Motor neuron (in vitro differentiated cells): ENCODE results near the gene ATXN7L2. TPM values are rescaled to one million over a fixed set of nuclear protein-coding genes. Genes with fewer than 3 reads are reported as not detected.
"Not testable (repeated sequence)": the region's sequence is repeated elsewhere in the genome, so short reads cannot be mapped to it uniquely, and the experiment has no call there.

Source experiments
- ATAC-seq, 8 experiments: fragments of 200-7000 bp; cut with Tn5 transposase; replicated peaks in 6 of 8; 2 replicates each; pipeline ENCODE4 v1.8.0; 2021; ENCODE audit warnings: mild to moderate bottlenecking in 8 of 8, moderate library complexity in 8 of 8
- H3K27ac ChIP-seq, 2 donors: fragments of 250-450 bp; sonication (Bioruptor Pico); 2 replicates each; pipeline ENCODE4 v1.9.0; 2021; ENCODE audit warnings: antibody characterized with exemption in 2 of 2, mild to moderate bottlenecking in 2 of 2, moderate library complexity in 1 of 2
- H3K4me1 ChIP-seq, 2 donors: fragments of 250-450 bp; sonication (Bioruptor Pico); replicated peaks in 1 of 2; 2 replicates each; pipeline ENCODE4 v1.6.1; 2021; ENCODE audit warnings: antibody characterized with exemption in 2 of 2, mild to moderate bottlenecking in 2 of 2, moderate library complexity in 1 of 2
- H3K4me3 ChIP-seq, 5 donors: fragments of 250-450 bp; sonication (Bioruptor Pico); 2 replicates each; pipeline ENCODE4 v1.9.0; 2021; ENCODE audit warnings: antibody characterized with exemption in 5 of 5, mild to moderate bottlenecking in 5 of 5, moderate library complexity in 4 of 5
- WGBS, 10 experiments: fragments of 450-650 bp; shearing (Covaris generic); methylation state at CpG; one replicate each; pipeline ENCODE4 v1.0.0; 2022; 5-methylcytosine and 5-hydroxymethylcytosine counted together
- in situ Hi-C, 9 experiments: fragments of 400-800 bp; cut with MboI; loops; one replicate each; pipeline ENCODE4 v1.15.0; 2021; ENCODE audit warnings: low sequenced_read_pairs in 9 of 9, low pct_unique_long_range_greater_than_20kb in 2 of 9; ENCODE audit not compliant: unreplicated experiment in 9 of 9
- total RNA-seq, 8 experiments: library from RNA; unstranded; fragments of 300-600 nt; gene quantifications; 2 replicates each; pipeline versions ENCODE4 v1.2.3 to v1.2.4, GENCODE V29; 2022

The ATXN7L2 gene, protein sequence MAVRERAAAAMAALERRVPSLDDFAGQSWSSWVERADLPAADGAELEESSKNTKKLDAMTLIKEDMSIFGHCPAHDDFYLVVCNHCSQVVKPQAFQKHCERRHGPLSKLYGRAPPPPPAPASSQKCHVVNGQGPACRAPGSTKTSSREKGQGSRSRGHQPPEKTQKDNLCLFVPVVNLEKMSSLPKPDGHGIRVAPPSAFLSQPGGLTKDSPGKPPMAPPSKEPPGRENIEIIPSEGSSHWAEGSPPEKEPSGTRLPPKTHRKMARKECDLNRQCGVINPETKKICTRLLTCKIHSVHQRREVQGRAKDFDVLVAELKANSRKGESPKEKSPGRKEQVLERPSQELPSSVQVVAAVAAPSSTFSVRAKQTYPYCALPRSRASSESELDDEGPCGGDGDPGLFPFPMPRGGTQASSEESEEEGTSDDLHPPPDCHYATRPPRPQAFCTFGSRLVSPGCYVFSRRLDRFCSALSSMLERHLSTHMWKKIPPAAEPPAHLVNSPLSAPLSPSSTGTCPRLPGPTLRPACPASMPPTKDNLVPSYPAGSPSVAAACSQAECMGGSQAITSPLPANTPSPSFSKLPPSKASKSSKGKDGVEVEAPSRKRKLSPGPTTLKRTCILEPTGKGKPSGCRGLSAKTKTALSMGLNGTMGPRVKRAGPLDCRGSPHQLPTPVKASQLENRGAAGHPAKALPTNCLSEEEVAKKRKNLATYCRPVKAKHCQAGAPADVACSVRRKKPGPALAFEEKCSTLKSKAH
- total RNA-seq: 10 to 100 TPM in 4 of 8 experiments, 1 to 10 TPM in 4; 3.7 to 20.1 (median 9.8) TPM

DNA sequence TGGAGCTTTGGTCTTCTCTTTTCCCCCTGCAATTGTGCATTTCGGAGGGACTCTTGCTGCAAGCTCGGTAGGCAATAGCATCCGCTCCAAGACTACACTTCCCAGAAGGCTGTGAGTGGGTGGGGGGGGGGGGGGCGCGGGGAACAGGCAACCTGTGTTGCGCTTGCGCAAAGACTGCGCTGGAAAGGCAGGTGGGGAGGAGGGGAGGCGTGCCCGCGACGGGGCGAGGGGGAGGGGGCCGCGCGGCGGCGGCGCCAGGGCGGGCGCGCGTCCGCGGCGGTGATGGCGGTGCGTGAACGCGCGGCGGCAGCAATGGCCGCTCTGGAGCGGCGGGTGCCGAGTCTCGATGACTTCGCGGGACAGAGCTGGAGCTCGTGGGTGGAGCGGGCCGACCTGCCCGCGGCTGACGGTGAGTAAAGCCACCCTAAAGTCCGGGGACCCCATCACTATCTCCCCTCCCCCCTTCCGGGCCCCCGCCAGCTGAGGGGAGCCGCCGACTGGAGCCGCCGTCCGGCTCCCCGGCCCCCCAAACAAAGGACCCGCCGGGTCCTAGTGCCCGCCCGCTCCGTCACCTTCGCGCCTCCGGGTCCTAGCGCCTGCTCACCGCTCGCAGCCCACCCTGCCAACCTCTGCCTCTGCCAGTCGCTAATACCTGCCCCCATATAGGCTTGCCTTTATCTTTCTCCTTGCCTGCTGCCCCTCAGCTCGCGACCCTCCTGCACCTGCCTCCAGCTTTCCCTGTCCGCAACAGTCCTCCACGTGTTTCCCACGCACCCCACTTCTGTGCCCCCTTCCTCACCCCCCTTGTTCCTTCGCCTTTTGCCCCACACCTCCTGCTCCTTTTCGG is at the start of gene ATXN7L2:
Gene ATXN7L2, plus strand, starts transcription at position 234 of the 847 bp plus-strand sequence. Its CDS starts 49 bp downstream, at position 283.
- WGBS, 10 experiments: 0% methylated on average over 2 of the region's 73 CpGs; no CpG with 5 or more reads in 8 of the 10 experiments
- Histone ChIP-seq H3K27ac (peak within 1 kb of the TSS; percentile 99 to 100), H3K4me1 (peaks cover 15 to 17% of the 10 kb centered on the region in 2 donors), H3K4me3 (peak within 1 kb of the TSS; percentile 87 to 100 (median 96))
- peak; percentile 76 to 84 (median 79) for ATAC-seq
- in situ Hi-C loops: no loop called here

DNA sequence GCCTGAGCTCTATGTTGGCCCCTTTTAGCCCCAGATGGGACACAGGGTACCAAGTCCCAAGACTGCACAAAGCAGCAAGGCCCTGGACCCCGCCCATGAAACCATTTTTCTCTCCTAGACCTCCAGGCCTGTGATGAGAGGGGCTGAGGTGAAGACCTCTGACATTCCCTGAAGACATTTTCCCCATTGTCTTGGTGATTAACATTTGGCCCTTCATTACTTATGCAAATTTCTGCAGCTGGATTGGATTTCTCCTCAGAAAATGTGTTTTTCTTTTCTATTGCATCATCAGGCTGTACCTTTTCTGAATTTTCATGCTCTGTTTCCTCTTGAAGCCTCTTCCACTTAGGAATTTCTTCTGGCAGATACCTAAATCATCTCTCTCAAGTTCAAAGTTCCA is 49.2 kb upstream of the ATXN7L2 start:
- 14 to 100% (median 89%) methylated on average over 1 of the region's 1 CpG; no CpG with 5 or more reads in 3 of the 10 experiments for whole genome bisulfite sequencing, 10 experiments
- Histone ChIP-seq H3K4me1 (peaks cover 0 to 4% of the 10 kb centered on the region in 2 donors), H3K4me3 (no peak overlapping the region), H3K27ac (no peak overlapping the region)
- in situ Hi-C loops: no loop called here
- ATAC-seq: no peak

DNA sequence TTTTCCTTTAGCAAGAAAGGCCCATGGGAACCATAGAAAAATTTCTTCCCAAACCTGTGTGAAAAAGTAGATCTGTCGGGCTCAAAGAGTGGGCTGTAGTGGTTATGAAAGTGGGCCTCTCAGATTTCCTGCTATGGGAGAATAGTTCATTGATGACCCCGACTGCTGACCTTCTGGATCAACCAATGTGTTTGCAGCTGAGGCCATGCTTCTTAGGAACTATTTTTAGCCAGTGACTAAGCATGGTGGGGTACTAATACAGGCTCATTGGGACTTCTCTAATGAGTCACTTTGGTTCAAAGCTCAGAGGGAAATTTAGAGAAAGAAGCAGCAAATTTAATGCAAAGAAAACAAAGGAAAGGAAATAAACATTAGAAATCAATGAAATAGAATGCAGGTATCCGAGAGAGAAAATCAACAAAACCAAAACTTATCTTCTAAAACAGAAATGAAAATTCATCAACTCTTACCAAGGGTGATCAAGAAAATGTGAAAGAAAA is 44.9 kb upstream of the ATXN7L2 start:
- H3K4me3 ChIP-seq: no peak overlapping the region
- H3K4me1 ChIP-seq: peaks cover 0 to 4% of the 10 kb centered on the region in 2 donors
- in situ Hi-C loops: no loop called here
- H3K27ac ChIP-seq: peak overlapping the region; percentile 23 to 31
- 13 to 93% (median 69%) methylated on average over 2 to 3 of the region's 3 CpGs for WGBS, 10 experiments
- peak in 7 of 8 experiments; percentile 81 to 100 (median 99) for ATAC-seq

DNA sequence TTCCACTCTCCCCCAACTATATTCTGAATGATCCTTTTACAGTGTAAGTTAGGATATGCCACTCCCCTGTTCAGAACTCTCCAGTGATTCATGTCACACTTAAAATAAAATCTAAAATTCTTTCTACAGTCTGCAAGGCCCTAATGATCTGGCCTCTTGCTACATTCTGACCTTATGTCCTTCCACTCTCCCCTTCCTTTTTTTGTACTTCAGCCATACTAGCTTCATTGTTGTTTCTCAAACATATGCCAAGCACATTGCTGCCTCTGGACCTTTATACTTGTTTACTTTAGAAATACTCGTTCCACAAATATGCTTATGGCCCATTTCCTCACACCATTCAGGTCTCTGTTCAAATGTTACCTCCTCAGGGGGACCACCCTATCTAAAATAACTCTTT is 42.6 kb upstream of the ATXN7L2 start:
- 0 to 60% (median 22%) methylated on average over 1 of the region's 1 CpG; no CpG with 5 or more reads in 4 of the 10 experiments for WGBS, 10 experiments
- no peak overlapping the region for H3K4me3 ChIP-seq
- in situ Hi-C loops: no loop called here
- H3K4me1 ChIP-seq: peaks cover 0 to 4% of the 10 kb centered on the region in 2 donors
- H3K27ac ChIP-seq: no peak overlapping the region
- peak in 3 of 8 experiments; percentile 34 to 59 (median 40) for ATAC-seq

DNA sequence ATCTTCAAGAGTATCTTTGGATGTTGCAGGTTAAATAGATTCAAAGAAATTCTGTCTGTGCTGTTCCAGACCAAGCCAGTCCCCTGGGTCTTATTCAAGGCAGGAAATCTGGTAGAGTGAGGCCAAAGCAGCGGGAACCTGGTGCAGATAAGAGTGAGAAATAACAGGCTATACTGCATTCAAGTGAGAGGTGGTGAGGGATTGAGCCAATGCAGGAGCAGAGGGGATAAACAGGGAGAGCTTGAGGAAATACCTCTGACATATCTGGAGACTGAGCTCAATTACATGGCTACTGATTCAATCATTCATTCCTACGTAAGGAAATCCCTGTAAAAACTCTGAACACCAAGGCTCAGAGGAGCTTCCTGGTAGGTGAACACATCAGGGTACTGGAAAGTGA is 40.2 kb upstream of the ATXN7L2 start:
- in situ Hi-C loops: no loop called here
- 29 to 80% (median 71%) methylated on average over 1 to 2 of the region's 2 CpGs; no CpG with 5 or more reads in 3 of the 10 experiments for WGBS, 10 experiments
- Histone ChIP-seq H3K4me3 (no peak overlapping the region), H3K4me1 (peaks cover 0 to 3% of the 10 kb centered on the region in 2 donors), H3K27ac (no peak overlapping the region)
- no peak for ATAC-seq

DNA sequence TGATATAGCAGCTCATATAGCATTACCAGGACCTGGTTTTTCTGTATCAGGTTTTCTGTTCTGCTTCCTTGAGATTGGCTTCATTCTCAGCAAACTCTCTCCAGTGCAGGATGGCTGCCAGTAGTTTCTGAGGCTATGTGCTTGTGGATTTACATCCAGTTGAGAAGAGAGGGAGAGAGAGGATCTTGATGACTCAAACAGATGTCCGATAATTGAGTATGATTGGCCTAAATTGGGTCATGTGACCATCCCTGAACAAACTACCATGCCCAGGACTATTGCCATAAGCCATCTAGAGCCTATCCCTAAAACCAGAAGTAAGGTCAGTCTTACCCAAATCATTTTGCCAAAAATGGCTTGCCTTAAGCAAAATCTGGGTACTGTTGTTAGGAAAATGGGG is 39.4 kb upstream of the ATXN7L2 start:
- in situ Hi-C loops: no loop called here
- Histone ChIP-seq H3K4me3 (no peak overlapping the region), H3K4me1 (no peaks in the 10 kb centered on the region), H3K27ac (no peak overlapping the region)
- ATAC-seq: peak in 2 of 8 experiments; percentile 37 to 42
- 33 to 100% (median 90%) methylated on average over 1 of the region's 1 CpG; no CpG with 5 or more reads in 3 of the 10 experiments for WGBS, 10 experiments

DNA sequence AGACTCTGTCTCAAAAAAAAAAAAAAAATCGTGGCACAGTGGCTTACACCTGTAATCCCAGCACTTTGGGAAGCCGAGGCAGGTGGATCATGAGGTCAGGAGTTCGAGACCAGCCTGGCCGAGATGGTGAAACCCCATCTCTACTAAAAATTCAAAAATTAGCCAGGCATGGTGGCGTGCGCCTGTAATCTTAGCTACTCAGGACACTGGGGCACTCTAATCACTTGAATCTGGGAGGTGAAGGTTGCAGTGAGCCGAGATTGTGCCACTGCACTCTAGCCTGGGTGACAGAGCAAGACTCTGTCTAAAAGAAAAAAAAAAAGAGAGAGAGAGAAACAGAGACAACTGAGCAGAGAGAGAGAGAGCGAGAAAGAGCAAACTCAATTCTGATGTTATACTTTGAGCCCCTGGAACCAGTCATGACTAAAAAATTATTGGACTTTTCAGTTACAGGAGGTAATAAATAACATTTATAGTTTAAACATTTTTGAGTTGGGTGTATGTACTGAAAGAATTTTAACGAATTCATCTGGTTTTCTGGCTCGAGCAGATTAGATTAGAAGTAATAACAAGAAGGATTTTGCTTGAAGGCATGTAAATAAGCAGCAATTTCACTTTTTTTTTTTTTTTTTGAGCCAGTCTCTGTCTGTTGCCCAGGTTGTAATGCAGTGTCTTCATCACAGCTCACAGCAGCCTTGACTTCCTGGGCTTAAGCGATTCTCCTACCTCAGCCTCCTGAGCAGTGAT is 37.6 kb upstream of the ATXN7L2 start:
- H3K4me1 ChIP-seq, in situ Hi-C loops, H3K27ac ChIP-seq, H3K4me3 ChIP-seq: not testable (repeated sequence)
- 15 to 83% (median 59%) methylated on average over 2 to 11 of the region's 11 CpGs for WGBS, 10 experiments
- ATAC-seq: peak in 3 of 8 experiments; percentile 19 to 65 (median 49)

DNA sequence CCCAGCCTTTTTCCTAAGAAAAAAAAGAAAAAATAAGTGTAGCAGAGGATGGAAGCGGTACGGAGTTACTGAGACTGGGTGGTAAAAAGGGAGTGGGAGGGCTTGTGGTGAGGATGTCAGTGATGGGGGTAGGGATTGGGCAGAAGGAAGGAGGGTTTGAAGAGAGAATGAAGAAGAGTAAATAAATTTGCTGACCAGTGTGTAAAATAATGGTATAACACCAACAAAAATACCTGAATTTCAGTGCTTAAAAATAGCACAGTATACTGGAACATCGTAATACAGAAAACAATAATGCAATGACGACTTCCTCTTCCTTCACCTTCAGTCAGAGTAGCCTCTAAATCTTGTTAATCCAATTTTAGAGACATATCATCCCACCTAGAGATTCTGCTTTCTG is 36.2 kb upstream of the ATXN7L2 start:
- no peaks in the 10 kb centered on the region for H3K4me1 ChIP-seq
- WGBS, 10 experiments: 13 to 86% (median 58%) methylated on average over 2 to 4 of the region's 4 CpGs
- in situ Hi-C loops: no loop called here

DNA sequence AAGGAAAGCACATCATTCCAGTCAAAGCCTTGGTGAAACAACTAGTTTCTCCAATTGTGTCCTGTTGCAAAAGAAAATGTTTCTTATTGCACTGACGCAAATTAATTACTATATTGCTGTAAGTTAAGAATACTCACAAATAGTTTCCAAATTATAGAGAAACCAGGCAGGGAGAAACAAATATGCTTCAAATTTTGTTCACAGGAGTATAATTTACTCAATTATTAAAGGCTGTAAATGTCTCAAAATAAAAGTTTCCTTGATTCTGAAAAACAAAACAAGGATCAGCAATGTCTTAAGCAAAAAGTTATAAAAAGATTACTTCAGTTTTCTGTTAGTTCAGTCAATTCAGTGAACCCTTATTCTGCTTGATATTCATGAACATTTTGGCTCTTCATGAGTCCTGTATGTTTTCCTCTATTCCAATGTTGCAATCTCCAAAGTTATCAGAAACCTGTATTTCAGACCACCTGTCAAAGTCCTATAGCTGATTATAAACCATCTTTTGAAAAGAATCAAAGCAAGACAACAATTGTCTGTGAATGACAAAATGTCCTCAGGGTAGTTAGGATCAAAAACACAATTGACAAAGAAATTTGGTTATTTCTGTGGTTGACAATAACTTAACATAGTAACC is 29.1 kb upstream of the ATXN7L2 start:
- in situ Hi-C loops: no loop called here
- Histone ChIP-seq H3K4me1 (no peaks in the 10 kb centered on the region), H3K4me3 (no peak overlapping the region), H3K27ac (no peak overlapping the region)
- 29 to 100% (median 85%) methylated on average over 1 of the region's 1 CpG for WGBS, 10 experiments
- no peak for ATAC-seq

More for the DNA sequence above, 36.2 kb upstream of the ATXN7L2 start:
- ATAC-seq: no peak
- Histone ChIP-seq H3K27ac (no peak overlapping the region), H3K4me3 (no peak overlapping the region)

DNA sequence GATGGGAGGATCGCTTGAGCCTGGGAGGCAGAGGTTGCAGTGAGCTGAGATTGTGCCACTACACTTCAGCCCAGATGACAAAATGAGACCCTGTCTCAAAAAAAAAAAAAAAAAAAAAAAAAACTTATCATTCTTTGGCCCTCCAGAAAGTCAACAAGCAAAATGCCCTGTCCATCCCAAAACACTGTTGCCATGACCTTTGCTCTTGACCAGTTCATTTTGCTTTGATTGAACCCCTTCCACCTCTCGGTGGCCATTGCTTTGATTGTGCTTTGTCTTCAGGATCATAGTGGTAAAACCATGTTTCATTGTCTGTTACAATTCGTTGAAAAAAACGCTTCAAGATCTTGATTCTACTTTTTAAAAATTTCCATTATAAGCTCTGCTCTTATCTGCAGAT is 25.9 kb upstream of the ATXN7L2 start:
- in situ Hi-C loops: no loop called here

DNA sequence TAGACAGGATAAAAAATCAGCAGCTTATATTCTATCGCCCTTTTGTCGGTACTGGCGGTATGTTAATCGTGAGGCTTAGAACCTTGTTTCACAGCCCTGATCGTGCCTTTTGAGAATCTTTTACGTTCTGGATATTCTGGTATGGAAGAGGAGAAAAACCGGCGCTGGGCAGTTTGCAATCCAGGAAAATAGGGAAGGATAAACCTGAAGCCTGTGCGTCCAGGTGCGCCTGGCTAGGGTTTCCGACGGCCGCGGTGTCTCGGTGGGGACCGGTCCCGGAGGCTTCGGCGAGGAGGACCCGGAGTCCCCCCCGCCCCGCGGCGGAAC is 17.6 kb upstream of the ATXN7L2 start:
- WGBS, 10 experiments: 0 to 19% (median 4%) methylated on average over 2 to 14 of the region's 24 CpGs; no CpG with 5 or more reads in 2 of the 10 experiments
- no peak for ATAC-seq
- in situ Hi-C loops: no loop called here

More for the DNA sequence above, 25.9 kb upstream of the ATXN7L2 start:
- Histone ChIP-seq H3K4me3 (no peak overlapping the region), H3K4me1 (no peaks in the 10 kb centered on the region), H3K27ac (no peak overlapping the region)
- 33 to 84% (median 71%) methylated on average over 1 to 4 of the region's 4 CpGs for WGBS, 10 experiments
- no peak for ATAC-seq

More for the DNA sequence above, 17.6 kb upstream of the ATXN7L2 start:
- Histone ChIP-seq H3K27ac (no peak overlapping the region), H3K4me1 (peaks cover 2 to 4% of the 10 kb centered on the region in 2 donors), H3K4me3 (peak overlapping the region; percentile 17 to 38 (median 32))
